HG03378 (cell line): ENCODE measurements around the gene STAMBP.
"Not testable (repeated sequence)": the region's sequence is repeated elsewhere in the genome, so short reads cannot be mapped to it uniquely, and the experiment has no call there.

Experiments used
- ATAC-seq: cut with Tn5 transposase; IDR thresholded peaks from one replicate; pipeline ENCODE4 v1.9.1; 2021; ENCODE audit warnings: mild to moderate bottlenecking, moderate library complexity; ENCODE audit not compliant: unreplicated experiment

STAMBP gene

DNA sequence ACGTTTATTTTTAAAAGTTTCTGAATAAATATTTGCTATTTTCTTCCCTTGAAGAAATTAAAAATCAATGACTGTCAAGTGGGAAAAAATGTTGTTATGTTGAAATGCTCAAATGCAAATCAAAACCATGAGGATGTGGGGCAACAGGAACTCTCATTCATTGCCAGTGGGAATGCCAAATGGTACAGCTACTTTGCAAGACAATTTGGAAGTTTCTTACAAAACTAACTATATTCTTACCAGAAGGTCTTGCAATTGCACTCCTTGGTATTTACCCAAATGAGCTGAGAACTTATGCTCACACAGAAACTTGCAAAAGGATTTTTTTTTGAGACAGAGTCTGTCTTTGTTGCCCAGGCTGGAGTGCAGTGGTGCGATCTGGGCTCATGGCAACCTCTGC is 56.6 kb downstream of the STAMBP start:
- no peak for ATAC-seq

DNA sequence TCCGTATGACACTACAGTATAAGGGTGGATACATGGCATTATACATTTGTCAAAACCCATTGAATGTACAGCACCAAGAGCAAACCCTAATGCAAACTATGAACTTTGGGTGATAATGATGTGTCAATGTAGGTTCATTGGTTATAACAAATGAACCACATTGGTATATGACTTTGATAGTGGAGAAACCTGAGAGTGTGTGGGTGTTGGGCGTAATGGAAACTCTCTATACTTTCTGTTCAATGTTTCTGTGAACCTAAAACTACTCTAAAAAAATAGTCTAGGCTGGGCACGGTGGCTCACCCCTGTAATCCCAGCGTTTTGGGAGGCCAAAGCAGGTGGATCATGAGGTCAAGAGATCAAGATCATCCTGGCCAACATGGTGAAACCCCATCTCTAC is 57.6 kb downstream of the STAMBP start:
- ATAC-seq = no peak

DNA sequence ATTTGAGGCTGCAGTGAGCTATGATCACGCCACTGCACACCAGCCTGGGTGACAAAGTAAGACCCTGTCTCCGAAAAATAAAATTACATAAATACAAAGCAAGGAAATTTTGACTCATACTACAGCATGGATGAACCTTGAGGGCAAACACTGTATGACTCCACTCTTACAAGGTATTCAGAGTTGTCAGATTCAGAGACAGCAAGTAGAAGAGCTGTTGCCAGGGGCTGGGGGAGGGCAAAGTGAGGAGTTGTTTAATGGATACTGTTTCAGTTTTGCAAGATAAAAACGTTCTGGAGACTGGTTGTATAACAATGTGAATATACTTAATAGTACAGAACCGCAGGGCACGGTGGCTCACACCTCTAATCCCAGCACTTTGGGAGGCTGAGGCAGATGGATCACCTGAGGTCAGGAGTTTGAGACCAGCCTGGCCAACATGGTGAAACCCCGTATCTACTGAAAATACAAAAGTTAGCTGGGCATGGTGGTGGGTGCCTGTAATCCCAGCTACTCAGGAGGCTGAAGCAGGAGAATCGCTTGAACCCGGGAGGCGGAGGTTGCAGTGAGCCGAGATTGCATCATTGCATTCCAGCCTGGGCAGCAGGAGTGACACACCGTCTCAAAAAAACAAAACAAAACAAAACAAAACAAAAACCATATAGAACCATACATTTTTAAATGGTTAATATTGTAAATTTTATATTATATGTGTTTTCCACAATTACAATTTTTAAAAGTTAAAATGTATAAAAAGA is 59.0 kb downstream of the STAMBP start:
- not testable (repeated sequence) for ATAC-seq

DNA sequence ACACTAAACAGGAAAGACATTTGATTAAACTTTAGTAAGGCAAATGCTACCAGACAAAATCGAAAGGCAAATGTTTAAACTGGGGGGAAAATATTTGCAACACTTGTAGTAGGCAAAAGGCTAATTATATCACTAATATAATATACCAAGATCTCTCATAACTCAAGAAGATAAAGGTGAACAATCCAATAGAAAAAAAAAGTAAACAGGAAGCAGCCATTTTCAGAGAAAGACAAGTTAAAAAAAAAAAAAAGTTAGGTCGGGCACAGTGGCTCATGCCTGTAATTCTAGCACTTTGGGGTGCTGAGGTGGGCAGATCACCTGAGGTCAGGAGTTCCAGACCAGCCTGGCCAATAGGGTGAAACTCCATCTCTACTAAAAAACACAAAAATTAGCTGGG is 59.6 kb downstream of the STAMBP start:
- ATAC-seq = no peak

DNA sequence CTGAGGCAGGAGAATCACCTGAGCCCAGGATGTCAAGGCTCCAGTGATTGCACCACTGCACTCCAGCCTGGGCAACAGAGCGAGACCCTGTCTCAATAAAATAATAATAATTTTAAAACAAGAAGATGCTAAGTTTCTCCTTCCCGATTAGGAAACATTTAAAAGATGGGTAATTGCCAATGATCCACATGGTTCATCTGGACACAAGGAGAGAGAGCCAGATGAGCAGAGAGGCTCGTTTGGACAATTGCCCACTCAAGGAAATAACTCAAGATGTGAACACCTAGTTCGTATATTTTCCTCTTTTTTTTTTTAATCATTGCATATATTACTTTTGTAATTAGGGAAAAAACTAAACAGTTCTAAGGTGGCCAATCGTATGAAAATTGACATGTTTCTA is 60.4 kb downstream of the STAMBP start:
- no peak for ATAC-seq

DNA sequence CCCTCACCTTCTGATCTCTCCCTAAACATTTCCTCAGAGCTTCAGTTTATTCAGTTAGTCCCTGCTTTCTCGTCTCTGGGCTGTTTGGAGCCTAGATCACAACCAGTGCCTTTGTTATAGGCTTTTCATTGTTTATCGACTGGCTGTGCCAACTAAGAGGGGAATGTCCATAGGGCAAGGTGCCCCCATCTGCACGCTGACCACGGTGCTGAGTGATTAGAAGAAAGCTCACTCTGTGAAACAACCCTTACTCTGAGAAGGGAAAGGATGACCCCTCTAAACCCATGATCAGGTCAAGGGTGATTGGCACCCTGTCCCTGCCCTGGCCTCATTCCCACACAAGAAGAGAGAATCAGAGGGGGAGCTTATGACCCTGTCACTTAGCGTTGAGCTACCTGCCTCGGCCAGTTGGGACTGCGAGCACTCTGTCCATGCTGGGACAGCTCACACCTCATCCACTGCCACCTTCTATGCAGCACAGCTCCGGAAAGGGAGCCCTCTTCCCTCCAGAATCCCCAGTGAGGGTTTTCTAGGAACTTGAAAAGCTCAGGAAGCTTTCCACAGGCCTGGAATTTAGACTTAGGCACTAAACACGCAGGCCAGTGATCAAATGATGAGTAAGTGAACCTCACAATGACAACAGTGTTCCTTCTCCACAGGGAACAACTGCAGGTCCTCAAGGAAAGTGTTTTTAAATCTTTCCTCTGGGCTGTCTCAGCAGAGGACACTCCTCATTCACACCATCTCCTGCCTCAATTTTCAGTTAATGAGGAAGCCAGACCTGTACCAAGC is 61.7 kb downstream of the STAMBP start:
- no peak for ATAC-seq

DNA sequence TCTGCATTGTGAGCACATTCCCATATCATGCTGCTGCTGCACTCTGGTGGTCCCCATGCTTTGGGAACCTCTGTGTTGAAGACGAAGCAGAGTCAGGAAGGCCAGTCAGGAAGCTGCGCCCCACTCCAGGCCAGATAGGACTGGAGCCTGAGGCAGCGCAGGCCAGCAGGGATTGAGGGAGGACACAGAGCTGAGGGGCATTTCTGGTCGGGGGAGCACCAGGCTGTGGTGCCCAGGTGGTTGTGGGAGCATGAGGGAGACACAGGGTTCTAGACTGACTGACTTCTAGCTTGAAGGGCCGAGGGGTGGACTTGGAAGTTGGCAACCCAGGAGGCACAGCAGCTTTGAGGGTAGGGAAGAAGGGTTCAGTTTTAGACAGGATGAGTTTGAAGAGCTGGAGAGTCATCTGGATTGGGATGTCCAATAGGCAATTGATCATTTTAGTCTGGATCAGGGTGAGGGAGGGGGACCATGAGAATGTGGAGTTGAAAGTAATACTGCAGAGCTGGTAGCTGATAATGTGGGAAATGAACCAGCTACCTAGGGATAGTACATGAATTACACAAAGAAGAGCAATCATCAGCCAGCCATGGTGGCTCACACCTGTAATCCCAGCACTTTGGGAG is 62.6 kb downstream of the STAMBP start:
- ATAC-seq = no peak

DNA sequence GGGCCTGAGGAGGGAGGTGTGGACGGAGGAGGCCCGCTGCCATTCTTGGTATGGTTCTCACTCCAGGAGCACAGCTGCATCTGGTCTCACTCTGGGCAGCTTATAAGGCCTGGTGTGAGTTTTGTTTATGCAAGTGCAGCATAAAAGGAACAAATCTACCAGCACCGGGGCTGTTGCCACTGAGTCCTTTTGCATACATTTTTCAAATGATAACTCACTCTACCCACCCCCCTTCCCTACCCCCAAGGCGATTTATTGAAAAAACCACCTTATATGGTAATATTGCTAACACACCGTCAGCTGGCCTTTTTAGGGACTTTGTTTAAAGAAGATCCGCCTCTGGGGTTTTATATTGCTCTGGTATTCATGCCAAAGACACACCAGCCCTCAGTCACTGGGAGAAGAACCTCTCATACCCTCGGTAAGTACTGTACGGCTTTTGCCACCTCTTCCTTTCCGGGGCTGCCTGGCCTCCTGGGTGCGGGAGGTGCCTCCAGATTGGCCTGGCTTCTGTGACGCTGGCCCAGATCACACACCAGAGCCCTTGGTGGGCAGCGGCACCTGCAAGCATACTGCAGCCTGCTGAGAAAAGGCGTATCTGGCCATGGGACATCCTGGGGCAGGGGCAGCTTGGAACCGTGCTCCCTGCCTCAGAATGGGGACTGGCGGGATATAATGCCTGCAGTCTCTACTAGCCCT is 64.0 kb downstream of the STAMBP start, which contains the start of gene ACTG2:
Gene ACTG2 (plus strand): TSS at position 378 of the 699 bp plus-strand sequence. CDS start 8,304 bp downstream, outside the sequence.
- no peak for ATAC-seq

DNA sequence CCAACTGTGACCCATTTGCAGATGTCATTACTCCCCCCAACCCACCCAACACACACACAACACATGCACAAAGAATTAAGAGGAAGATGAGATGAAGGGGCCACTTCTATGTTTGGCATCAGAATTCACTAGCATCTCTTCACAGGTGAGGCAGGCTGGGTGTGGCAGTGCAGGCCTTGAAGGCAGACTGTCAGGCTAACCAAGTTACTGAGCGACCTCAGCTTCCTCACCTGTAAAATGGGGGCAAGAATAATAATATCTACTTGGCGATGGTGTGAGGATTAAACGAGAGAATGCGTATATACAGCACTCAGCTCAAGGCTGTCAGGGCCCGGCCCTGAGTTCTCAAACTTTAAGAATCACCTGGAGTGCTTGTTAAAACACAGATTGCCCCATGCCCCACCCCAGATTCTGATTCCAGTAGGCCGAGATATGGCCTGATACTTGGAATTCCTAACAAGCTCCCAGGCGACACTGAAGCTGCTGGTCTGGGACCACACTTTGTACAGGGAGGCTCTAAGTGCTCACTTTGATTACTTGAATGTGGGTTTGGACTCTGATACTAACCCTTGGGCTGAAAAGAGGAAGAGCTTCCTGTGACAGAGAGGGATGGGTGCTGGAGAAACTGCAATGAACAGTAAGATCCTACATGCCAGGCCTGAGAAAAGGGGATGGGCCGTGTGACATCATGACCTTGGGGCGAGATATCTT is 65.2 kb downstream of the STAMBP start:
- ATAC-seq = no peak

DNA sequence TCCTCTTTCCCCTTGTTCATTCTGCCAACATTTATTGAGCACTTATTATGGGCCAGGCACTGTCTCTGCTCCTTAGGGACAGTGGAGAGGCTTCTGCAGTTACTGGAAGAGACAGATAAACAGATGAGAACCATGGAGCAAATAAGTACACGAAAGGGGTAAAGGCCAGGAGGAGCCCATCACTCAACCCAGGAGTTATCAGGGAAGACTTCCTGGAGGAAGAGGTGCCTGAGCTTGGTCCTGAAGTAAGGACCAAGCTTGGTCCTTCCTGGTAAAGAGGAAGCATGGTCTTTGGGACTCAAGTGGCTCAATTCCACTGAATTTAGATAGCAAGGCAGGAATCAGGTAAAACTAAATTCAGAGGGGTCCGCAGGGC is 65.7 kb downstream of the STAMBP start:
- no peak for ATAC-seq

DNA sequence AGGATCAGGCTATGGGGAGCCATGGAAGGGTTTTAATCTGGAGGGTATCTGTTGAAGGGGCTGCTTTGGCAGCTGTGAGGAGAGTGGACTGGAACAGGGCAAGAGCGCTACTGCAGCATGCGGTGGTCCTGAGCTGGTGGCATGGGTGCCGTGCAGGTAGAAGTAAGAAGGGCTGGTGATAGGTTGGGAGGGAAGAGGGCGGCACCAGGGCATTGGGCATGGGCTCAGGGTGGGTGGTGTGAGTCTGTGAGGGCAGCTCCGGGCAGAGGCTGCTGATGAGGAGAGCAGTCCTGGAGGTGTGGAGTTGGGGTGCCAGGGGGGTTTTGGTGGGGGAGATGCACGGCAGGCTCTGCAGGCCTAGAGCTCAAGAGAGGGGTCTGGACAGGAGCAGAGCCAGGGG is 66.1 kb downstream of the STAMBP start:
- ATAC-seq = no peak

DNA sequence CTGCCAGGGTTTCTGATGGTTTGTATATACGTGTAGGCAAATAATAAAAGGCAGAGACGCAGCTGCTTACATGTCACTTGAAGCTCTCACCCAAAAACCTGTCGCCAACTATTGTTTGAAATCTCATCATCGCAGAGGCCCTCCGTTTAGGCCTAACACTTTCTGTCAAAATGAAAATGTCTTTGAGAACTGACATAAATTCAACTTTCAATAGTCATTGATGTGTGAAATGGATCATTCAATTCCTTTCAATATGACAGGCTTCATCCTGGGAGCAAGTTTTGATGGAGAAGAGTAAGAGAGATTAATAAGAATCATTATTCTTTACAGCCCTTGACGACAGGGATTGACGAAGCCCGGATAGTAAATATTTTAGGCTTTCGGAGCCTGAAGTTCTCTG is 66.7 kb downstream of the STAMBP start:
- ATAC-seq = no peak

DNA sequence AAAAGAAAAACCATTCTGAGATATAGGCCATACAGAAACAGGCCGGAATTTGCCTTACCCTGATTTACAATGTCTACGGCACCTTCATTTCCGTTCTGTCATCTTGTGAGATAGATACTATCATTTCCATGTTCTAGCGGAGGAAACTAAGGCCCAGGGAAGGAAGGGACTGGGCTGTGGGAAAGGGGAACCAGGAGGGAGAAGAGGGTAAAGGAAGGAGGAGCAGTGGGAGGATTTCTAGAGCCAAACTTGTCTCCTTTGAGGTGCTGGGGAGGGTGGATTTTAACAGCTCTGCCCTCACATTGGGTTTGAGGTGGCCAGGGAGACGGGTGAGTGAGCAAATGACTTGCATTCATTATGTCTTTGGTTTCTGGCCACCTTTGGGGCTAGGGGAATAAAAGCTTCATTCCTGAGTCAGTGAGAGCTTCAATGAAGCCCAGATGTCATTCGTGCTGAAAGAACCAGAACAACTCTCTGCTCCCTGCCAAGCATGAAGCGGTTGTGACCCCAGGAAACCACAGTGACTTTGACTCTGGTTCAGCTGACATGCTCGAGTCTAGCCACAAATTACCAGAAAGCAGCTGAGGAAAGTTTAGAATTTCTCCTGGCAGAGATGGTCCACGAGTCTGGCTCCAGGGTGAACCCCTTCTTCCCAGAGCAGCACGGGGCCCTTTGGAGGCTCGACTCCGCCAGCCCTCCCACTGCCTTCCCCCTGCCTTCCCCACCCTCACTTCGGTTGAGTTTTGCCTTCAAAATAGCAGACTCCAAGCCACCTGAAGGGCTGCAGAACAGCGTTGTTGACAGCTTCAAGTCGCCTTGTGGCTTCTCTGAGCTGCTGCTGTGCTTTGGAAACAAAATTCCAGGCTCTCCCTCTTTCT is 67.8 kb downstream of the STAMBP start:
- peak; percentile 58 for ATAC-seq

DNA sequence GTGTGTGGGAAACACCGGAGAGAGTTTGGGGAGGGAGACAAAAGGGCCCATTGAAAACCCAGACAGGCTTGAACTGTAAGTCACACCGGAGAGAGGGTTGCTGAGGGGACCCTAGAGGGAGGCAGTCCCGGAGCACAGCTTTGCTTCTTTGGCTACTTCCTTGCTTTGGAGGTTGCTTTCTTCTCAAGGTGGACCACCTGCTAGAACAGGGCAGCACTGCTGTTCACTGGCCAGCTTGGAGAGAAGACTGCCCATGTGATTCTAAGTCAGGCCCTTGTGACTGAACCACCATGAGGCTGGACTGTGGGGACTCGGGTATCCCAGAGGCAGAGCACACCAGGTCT is 68.5 kb downstream of the STAMBP start:
- ATAC-seq = no peak

DNA sequence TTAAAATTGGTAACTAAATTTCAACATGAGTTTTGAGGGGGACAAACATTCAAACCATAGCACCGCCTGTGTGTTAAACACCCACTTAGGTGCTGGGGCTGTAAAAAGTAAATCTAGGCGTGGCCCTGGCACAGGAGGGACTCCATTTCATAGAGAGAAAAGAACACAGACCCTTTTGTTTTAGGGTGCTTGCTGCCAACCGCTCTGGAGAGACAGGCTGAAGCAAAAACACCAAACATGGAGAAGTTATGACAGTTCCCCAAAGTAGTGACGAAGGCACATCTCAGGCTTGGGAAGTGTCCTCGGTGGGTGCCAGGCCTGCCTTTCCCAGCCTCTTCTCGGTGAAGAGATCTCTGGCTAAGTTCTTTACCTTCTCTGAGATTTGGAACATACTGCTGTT is 69.2 kb downstream of the STAMBP start:
- ATAC-seq = no peak

DNA sequence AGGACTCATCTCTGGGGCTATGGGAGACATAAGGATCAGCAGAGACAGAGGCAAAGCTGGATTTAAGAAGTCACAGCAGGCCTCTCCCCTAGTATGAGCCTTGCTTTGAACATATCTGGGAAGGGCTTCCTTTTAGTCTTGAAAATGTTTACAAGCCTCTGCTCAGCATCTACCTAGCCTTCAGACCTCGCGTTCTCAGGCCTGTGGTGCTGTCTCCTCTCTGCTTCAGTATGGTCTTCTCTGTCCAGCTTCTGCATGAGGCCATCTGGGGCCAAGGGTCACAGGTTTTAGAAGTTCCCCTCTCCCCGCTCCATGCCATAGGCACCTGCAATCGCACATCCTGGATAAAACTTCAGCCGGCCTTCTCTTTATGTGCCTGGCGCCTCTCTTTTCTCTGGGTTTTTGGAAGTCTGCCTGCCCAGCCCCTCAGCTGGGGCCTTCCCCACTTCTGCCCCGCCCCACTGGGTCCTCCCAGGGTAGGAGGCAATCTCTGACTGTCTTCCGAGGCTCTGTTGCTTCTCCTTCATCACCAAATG is 71.1 kb downstream of the STAMBP start:
- no peak for ATAC-seq

DNA sequence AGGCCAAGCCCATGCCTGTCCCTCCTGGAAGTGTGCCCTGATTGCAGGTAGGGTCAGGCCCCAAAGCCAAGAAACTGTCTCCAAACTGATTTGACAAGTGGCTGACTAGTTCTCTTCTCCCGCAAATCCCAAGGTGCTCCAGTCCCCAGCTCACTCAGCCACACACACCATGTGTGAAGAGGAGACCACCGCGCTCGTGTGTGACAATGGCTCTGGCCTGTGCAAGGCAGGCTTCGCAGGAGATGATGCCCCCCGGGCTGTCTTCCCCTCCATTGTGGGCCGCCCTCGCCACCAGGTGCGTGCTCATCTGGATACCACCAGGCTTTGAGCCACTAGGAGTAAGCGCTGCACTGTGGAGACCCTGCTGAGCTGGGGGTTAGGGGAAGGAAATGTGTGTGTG is 72.4 kb downstream of the STAMBP start:
- no peak for ATAC-seq

DNA sequence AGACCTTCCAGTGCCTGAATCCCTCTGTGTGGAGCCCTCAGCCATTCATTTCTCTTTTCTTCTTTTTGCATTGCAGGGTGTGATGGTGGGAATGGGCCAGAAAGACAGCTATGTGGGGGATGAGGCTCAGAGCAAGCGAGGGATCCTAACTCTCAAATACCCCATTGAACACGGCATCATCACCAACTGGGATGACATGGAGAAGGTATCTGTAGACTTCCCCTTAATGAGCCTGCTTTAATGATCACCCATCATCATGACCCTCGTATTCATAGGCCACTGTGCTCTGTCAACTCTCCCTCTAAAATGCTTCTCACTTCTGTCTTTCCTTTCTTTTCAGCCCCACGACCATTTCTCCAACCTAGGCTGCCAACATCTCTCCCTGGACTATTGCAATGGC is 73.5 kb downstream of the STAMBP start:
- ATAC-seq = no peak

DNA sequence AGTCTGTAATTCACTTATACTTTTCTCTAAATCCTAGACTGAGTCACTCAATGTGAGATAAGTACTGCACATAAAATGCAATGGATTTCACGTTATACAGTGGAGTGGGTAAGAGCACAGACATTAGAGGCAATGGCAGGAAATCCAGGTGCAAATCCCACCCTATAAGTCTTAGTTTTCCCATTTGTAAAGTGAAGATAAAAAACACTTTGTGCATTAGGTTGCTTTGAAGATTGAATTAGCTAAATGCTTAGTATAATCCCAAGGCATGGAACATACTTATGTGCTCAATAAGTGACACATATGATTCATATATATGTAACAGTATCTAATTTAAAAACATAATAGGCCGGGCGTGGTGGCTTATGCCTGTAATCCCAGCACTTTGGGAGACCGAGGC is 74.6 kb downstream of the STAMBP start:
- ATAC-seq = no peak
